Heart right ventricle (tissue), 16 donors: Measurements from ENCODE around the gene SLC41A3. TPM values are rescaled to one million over a fixed set of nuclear protein-coding genes. Genes with fewer than 3 reads are reported as not detected.
"Not testable (repeated sequence)": the region's sequence is repeated elsewhere in the genome, so short reads cannot be mapped to it uniquely, and the experiment has no call there.

Source experiments
- ATAC-seq, 8 donors: fragments of 200-7000 bp; cut with Tn5 transposase; one replicate each; pipeline ENCODE4 v1.9.1; 2020; ENCODE audit warnings: mild to moderate bottlenecking in 8 of 8, moderate library complexity in 8 of 8, moderate number of reproducible peaks in 1 of 8
- DNase-seq, 2 donors: peaks; one replicate each; pipeline ENCODE4 v3.0.0-alpha.2; 2020
- H3K27ac ChIP-seq, 10 donors: fragments of 200-600 bp; sonication (generic) in 2 of 10; one replicate each; pipeline versions ENCODE4 v1.5.0 to v1.8.0; 2020 to 2022; ENCODE audit warnings: mild to moderate bottlenecking in 3 of 10
- H3K27me3 ChIP-seq, 7 donors: fragments of 200-600 bp; one replicate each; pipeline ENCODE4 v1.8.0; 2021 to 2022; ENCODE audit warnings: mild to moderate bottlenecking in 2 of 7
- H3K36me3 ChIP-seq, 9 donors: fragments of 200-600 bp; sonication (generic) in 1 of 9; one replicate each; pipeline versions ENCODE4 v1.5.0 to v1.8.0; 2020 to 2022; ENCODE audit warnings: mild to moderate bottlenecking in 2 of 9
- H3K4me1 ChIP-seq, 9 donors: fragments of 200-600 bp; sonication (generic) in 1 of 9; one replicate each; pipeline versions ENCODE4 v1.5.0 to v1.8.0; 2020 to 2022; ENCODE audit warnings: mild to moderate bottlenecking in 4 of 9
- H3K4me3 ChIP-seq, 10 donors: fragments of 200-600 bp; sonication (generic) in 2 of 10; one replicate each; pipeline versions ENCODE4 v1.5.0 to v1.8.0; 2020 to 2022; ENCODE audit warnings: mild to moderate bottlenecking in 7 of 10, moderate library complexity in 2 of 10
- H3K9me3 ChIP-seq, 11 donors: fragments of 200-600 bp in 10 of 11; sonication (generic) in 2 of 11; one replicate each; pipeline versions ENCODE4 v1.5.0 to v1.8.0; 2013 to 2022; ENCODE audit warnings: mild to moderate bottlenecking in 2 of 11, control low read depth in 1 of 11, moderate library complexity in 1 of 11
- WGBS, 2 donors: extraction: QIAGEN DNeasy Blood & Tissue Kit; methylation state at CpG; one replicate each; pipeline ENCODE4 v1.1.7; 2013; ENCODE audit warnings: inconsistent platforms in 1 of 2; 5-methylcytosine and 5-hydroxymethylcytosine counted together
- intact Hi-C, 10 donors: fragments of 100-400 bp; cut with DNase I; formaldehyde crosslinking; loops; one replicate each; pipeline versions ENCODE4 v1.11.1 to v1.14.2; 2022
- polyA plus RNA-seq, 2 donors: library from polyadenylated mRNA; stranded (reverse); fragments of 200-250 nt; gene quantifications; one replicate each; pipeline ENCODE4 v1.2.3, GENCODE V29; 2013
- total RNA-seq, 10 donors: library from RNA; stranded (reverse); fragmentation: NEBNext Ultra II Directional in 3 of 10; extraction: Animal tissue kit (Norgen Biotek cat#: 25700) in 3 of 10; gene quantifications; one replicate each; pipeline versions ENCODE4 v1.2.1 to v1.2.4, GENCODE V29; 2021 to 2023
- TF ChIP-seq, protein P1 (sequence below), 9 donors: fragments of 200-600 bp; sonication (generic) in 2 of 9; IDR thresholded peaks; one replicate each; pipeline versions ENCODE4 v1.5.0 to v1.8.0; 2021 to 2022; ENCODE audit warnings: antibody characterized with exemption in 9 of 9, mild to moderate bottlenecking in 5 of 9, moderate library complexity in 1 of 9
- donor health status: Arrhythmogenic right ventricular cardiomyopathy.
- donor health status: ischemic (EF 13 %, LVEDD 7.1; RV severe dilation, severe dysfunction).
- donor health status: healthy with polysubstance abuse.
- donor health status: DM: no; HTN: yes; CAD: no.
- donor health status: DM: no; HTN: no; CAD: no.
- donor health status: ischemic (EF 25% LVEDD 6.9; RV normal size, moderate dysfunction).
- donor health status: ischemic (EF 25% LVEDD 5.7; RV mildly dilated, moderate dysfunction).
- donor health status: healthy.
- donor health status: DM: yes; HTN: yes; CAD: no.
- donor health status: Ischemic cardiomyopathy.
- donor health status: ischemic (EF 35%, LVEDD 5.7; RV mildly dilated, moderate dysfunction).
- donor health status: nonischemic (EF 11% LVEDD 7.7; RV severe dilation, severe dysfunction).
- donor health status: DM: yes; HTN: yes; CAD: no.
- donor health status: PGD.
- donor health status: ischemic (EF 29% LVEDD 5.4; RV normal size, mild dysfunction).
- donor health status: nonischemic (EF 23%, LVEDD 6.1; RV moderate dilation, normal function).

SLC41A3 gene
- total and polyA plus RNA-seq, 12 donors, result 28.6 to 49.5 (median 40.1) TPM

DNA sequence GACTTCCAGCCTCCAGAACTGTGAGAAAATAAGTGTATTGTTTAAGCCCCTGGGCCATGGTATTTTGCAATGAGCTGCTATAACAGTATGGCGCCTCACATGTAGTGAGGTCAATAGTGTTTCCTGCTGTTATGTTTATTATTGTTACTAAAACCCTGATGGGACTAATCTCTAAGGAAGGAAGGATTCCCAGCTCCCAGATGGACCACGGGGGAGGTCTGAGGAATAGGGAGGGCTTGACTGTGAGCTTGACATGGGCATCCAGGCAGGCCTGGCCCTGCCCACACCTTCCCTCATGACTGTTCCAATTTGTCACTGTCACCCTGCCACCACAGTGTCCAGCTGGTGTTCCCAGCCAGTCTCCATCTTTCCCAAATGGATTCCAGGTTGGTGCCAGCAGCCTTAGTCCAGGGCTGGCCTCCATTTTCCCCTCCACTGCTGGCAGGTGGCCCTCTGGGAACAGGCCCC is 14.5 kb upstream of the SLC41A3 start:
- TF ChIP-seq, protein P1, sequence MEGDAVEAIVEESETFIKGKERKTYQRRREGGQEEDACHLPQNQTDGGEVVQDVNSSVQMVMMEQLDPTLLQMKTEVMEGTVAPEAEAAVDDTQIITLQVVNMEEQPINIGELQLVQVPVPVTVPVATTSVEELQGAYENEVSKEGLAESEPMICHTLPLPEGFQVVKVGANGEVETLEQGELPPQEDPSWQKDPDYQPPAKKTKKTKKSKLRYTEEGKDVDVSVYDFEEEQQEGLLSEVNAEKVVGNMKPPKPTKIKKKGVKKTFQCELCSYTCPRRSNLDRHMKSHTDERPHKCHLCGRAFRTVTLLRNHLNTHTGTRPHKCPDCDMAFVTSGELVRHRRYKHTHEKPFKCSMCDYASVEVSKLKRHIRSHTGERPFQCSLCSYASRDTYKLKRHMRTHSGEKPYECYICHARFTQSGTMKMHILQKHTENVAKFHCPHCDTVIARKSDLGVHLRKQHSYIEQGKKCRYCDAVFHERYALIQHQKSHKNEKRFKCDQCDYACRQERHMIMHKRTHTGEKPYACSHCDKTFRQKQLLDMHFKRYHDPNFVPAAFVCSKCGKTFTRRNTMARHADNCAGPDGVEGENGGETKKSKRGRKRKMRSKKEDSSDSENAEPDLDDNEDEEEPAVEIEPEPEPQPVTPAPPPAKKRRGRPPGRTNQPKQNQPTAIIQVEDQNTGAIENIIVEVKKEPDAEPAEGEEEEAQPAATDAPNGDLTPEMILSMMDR (IDR thresholded peaks at IDR 0.05), result no peak
- intact Hi-C loops, result no loop called here
- no peak for ATAC-seq
- Histone ChIP-seq H3K27me3 (no peaks in the 10 kb centered on the region), H3K36me3 (no peaks in the 10 kb centered on the region), H3K4me1 (peaks cover 9 to 35% (median 26%) of the 10 kb centered on the region in 9 donors), H3K9me3 (peaks cover 0 to 21% (median 3%) of the 10 kb centered on the region in 11 donors), H3K4me3 (no peak overlapping the region), H3K27ac (no peak overlapping the region)
- no peak for DNase-seq
- 58 to 73% methylated on average over 2 of the region's 2 CpGs for WGBS, 2 donors

DNA sequence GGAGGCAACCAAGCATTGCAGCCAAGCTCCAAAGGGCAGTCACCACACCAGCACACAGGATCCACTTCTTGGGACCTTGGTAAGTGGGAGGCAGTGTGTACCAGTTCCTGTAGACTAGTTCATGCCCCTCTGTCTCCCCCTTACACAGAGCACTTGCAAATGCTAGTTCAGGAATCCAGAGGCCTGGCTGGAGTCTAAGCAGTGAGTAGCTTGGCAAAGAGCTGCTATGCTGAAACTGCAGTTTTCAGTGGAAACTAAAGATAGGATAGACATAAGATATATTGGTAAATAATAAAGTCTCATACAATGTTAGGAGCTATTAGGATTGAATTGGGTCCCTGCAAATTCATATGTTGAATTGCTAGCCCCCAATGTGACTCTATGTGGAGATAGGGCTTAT is 13.9 kb upstream of the SLC41A3 start:
- H3K27ac ChIP-seq, result no peak overlapping the region
- ATAC-seq (no peak), DNase-seq (no peak)
- H3K4me3 ChIP-seq, result no peak overlapping the region
- H3K9me3 ChIP-seq, result peaks cover 0 to 21% (median 3%) of the 10 kb centered on the region in 11 donors
- H3K36me3 ChIP-seq, result no peaks in the 10 kb centered on the region
- no peaks in the 10 kb centered on the region for H3K27me3 ChIP-seq
- intact Hi-C loops, result no loop called here
- H3K4me1 ChIP-seq, result peaks cover 9 to 28% (median 26%) of the 10 kb centered on the region in 9 donors
- TF ChIP-seq, protein P1 (IDR thresholded peaks at IDR 0.05), result no peak

DNA sequence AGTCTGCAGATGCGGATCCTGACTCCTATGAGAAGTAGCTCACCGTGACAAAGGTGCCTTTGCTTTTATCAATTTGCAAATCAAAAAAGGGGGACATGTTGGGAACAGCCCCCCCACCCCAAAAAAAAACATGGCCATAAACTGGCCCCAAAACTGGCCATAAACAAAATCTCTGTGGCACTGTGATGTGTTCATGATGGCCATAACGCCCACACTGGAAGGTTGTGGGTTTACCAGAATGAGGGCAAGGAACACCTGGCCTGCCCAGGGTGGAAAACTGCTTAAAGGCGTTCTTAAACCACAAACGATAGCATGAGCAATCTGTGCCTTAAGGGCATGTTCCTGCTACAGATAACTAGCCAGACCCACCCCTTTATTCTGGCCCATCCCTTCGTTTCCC is 12.3 kb upstream of the SLC41A3 start:
- H3K36me3 ChIP-seq, ATAC-seq, DNase-seq, H3K27ac ChIP-seq, intact Hi-C loops, H3K4me3 ChIP-seq, H3K27me3 ChIP-seq: not testable (repeated sequence)
- Histone ChIP-seq H3K4me1 (peaks cover 4 to 16% (median 12%) of the 10 kb centered on the region in 9 donors), H3K9me3 (peaks cover 0 to 29% (median 3%) of the 10 kb centered on the region in 11 donors)
- WGBS, 2 donors, result 79 to 90% methylated on average over 6 of the region's 6 CpGs

DNA sequence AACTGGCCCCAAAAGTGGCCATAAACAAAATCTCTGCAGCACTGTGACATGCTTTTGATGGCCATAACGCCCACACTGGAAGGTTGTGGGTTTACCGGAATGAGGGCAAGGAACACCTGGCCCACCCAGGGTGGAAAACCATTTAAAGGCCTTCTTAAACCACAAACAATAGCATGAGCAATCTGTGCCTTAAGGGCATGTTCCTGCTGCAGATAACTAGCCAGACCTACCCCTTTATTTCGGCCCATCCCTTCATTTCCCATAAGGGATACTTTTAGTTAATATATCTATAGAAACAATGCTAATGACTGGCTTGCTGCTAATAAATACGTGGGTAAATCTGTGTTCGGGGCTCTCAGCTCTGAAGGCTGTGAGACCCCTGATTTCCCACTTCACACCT is 8.2 kb upstream of the SLC41A3 start:
- WGBS, 2 donors, result 94 to 96% methylated on average over 5 of the region's 5 CpGs
- DNase-seq, H3K4me1 ChIP-seq, intact Hi-C loops, H3K36me3 ChIP-seq, ATAC-seq, H3K27me3 ChIP-seq, H3K4me3 ChIP-seq, H3K27ac ChIP-seq: not testable (repeated sequence)
- H3K9me3 ChIP-seq, result peaks cover 0 to 32% (median 3%) of the 10 kb centered on the region in 11 donors

DNA sequence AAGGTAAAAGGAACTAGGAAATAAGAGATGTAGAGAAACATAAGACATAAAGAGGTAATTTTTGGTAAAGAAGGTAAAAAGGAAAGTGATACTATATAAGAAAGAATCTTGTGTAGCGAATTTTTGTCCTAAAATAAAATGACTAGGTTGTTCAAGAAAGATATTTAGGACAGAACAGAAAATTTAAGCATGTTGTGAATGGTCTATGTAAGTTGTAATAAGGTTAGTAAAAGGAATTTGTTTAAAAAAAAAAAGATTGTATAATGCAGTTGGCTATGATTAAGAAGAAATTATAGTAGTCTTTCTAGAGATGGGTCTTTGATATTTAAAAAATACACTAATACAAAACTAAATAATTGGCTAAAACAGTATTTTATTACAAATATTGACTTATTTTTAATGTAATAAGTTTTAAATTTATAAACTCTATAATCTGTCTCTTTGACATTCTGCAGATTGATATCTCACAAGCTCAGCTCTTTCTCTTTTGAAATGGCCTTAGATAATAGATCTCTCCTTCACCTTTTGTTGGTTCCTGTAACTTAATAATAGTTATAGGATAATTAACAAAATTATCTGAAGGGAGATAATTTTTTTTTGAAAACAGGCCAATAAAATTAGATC is 3.7 kb upstream of the SLC41A3 start:
- 82 to 93% methylated on average over 1 of the region's 1 CpG for WGBS, 2 donors
- intact Hi-C loops, result loop anchor here in 5 of 10 donors (10.0 kb wide), 3 partner anchors 93 to 113 kb away; no protein-coding TSS in a partner anchor
- Histone ChIP-seq H3K4me1 (peaks cover 0 to 17% (median 12%) of the 10 kb centered on the region in 9 donors), H3K4me3 (no peak overlapping the region), H3K36me3 (no peaks in the 10 kb centered on the region), H3K9me3 (peaks cover 0 to 17% (median 0%) of the 10 kb centered on the region in 11 donors), H3K27ac (no peak overlapping the region), H3K27me3 (no peaks in the 10 kb centered on the region)
- TF ChIP-seq, protein P1 (IDR thresholded peaks at IDR 0.05), result no peak
- DNase-seq (no peak), ATAC-seq (no peak)
